ENCODE data around the gene HERC5. TPM values are rescaled to one million over a fixed set of nuclear protein-coding genes. Genes with fewer than 3 reads are reported as not detected.
"Not testable (repeated sequence)": the region's sequence is repeated elsewhere in the genome, so short reads cannot be mapped to it uniquely, and the experiment has no call there.

Gene HERC5
- 1 to 10 TPM; 3.2 to 3.7 (median 3.7) TPM for polyA plus RNA-seq

- no peak within 1 kb of the TSS for H3K27ac ChIP-seq (ENCODE audit: low read depth, low read length)
- 0 to 1% (median 1%) methylated on average over 52 to 57 of the region's 57 CpGs for WGBS, 3 donors
These were observed at the start of gene HERC5 for GRCh38 chr4:88456670-88457306. Gene HERC5, plus strand, starts transcription at chr4:88457119. Its CDS starts 151 bp downstream, at chr4:88457270.

- no peak overlapping the region for H3K27ac ChIP-seq (ENCODE audit: low read depth, low read length)
- WGBS, 3 donors, result 91 to 94% (median 93%) methylated on average over 2 of the region's 2 CpGs
These were observed 47.7 kb upstream of the HERC5 start for GRCh38 chr4:88409206-88409605.

- WGBS, 3 donors, result 96 to 100% (median 96%) methylated on average over 1 of the region's 1 CpG
- no peak overlapping the region for H3K27ac ChIP-seq (ENCODE audit: low read depth, low read length)
These were observed 47.1 kb upstream of the HERC5 start for GRCh38 chr4:88409789-88410188.

GRCh38 chr4:88411491-88412096 lies 45.3 kb upstream of the HERC5 start:
- 87 to 93% (median 92%) methylated on average over 3 of the region's 3 CpGs for WGBS, 3 donors

GRCh38 chr4:88413801-88414200 lies 43.1 kb upstream of the HERC5 start:
- no peak overlapping the region for H3K27ac ChIP-seq (ENCODE audit: low read depth, low read length)
- 66 to 68% (median 68%) methylated on average over 1 of the region's 1 CpG for WGBS, 3 donors

More at GRCh38 chr4:88411491-88412096, 45.3 kb upstream of the HERC5 start:
- no peak overlapping the region for H3K27ac ChIP-seq (ENCODE audit: low read depth, low read length)

GRCh38 chr4:88414755-88415154 lies 42.2 kb upstream of the HERC5 start:
- H3K27ac ChIP-seq (ENCODE audit: low read depth, low read length), result no peak overlapping the region
- WGBS, 3 donors, result 86 to 92% (median 91%) methylated on average over 4 of the region's 4 CpGs

- H3K27ac ChIP-seq (ENCODE audit: low read depth, low read length), result no peak overlapping the region
- 79 to 89% (median 81%) methylated on average over 2 of the region's 2 CpGs for WGBS, 3 donors
These were observed 40.9 kb upstream of the HERC5 start for GRCh38 chr4:88415982-88416381.

- WGBS, 3 donors, result 59 to 91% (median 85%) methylated on average over 3 of the region's 3 CpGs
- no peak overlapping the region for H3K27ac ChIP-seq (ENCODE audit: low read depth, low read length)
These were observed 38.5 kb upstream of the HERC5 start for GRCh38 chr4:88418411-88418810.

- 48 to 87% (median 81%) methylated on average over 5 of the region's 5 CpGs for WGBS, 3 donors
- H3K27ac ChIP-seq (ENCODE audit: low read depth, low read length), result no peak overlapping the region
These were observed 37.0 kb upstream of the HERC5 start for GRCh38 chr4:88419874-88420273.

- 95 to 98% (median 97%) methylated on average over 1 of the region's 1 CpG for WGBS, 3 donors
- H3K27ac ChIP-seq (ENCODE audit: low read depth, low read length), result no peak overlapping the region
These were observed 36.1 kb upstream of the HERC5 start for GRCh38 chr4:88420844-88421243.

- WGBS, 3 donors, result 89 to 96% (median 90%) methylated on average over 2 of the region's 2 CpGs
- H3K27ac ChIP-seq (ENCODE audit: low read depth, low read length), result no peak overlapping the region
These were observed 34.5 kb upstream of the HERC5 start for GRCh38 chr4:88422403-88422802.

GRCh38 chr4:88429401-88429800 lies 27.5 kb upstream of the HERC5 start:
- 46 to 67% (median 64%) methylated on average over 1 of the region's 1 CpG for WGBS, 3 donors
- no peak overlapping the region for H3K27ac ChIP-seq (ENCODE audit: low read depth, low read length)

GRCh38 chr4:88435987-88436693 lies 20.8 kb upstream of the HERC5 start:
- no peak overlapping the region for H3K27ac ChIP-seq (ENCODE audit: low read depth, low read length)
- 94 to 97% (median 94%) methylated on average over 1 of the region's 1 CpG for WGBS, 3 donors

- not testable (repeated sequence) for H3K27ac ChIP-seq (ENCODE audit: low read depth, low read length)
- WGBS, 3 donors, result 91 to 99% (median 92%) methylated on average over 4 of the region's 4 CpGs
These were observed 19.0 kb upstream of the HERC5 start for GRCh38 chr4:88437873-88438272.

- H3K27ac ChIP-seq (ENCODE audit: low read depth, low read length), result no peak overlapping the region
- 92 to 97% (median 94%) methylated on average over 3 of the region's 3 CpGs for WGBS, 3 donors
These were observed 17.7 kb upstream of the HERC5 start for GRCh38 chr4:88439161-88439760.

GRCh38 chr4:88440146-88440545 lies 16.8 kb upstream of the HERC5 start:
- no peak overlapping the region for H3K27ac ChIP-seq (ENCODE audit: low read depth, low read length)
- WGBS, 3 donors, result 96 to 97% (median 96%) methylated on average over 1 of the region's 1 CpG

GRCh38 chr4:88441696-88442095 lies 15.2 kb upstream of the HERC5 start:
- no peak overlapping the region for H3K27ac ChIP-seq (ENCODE audit: low read depth, low read length)

- no peak overlapping the region for H3K27ac ChIP-seq (ENCODE audit: low read depth, low read length)
- 94 to 99% (median 97%) methylated on average over 1 of the region's 1 CpG for WGBS, 3 donors
These were observed 14.2 kb upstream of the HERC5 start for GRCh38 chr4:88442689-88443191.

- 92 to 96% (median 93%) methylated on average over 5 of the region's 5 CpGs for WGBS, 3 donors
- H3K27ac ChIP-seq (ENCODE audit: low read depth, low read length), result no peak overlapping the region
These were observed 13.4 kb upstream of the HERC5 start for GRCh38 chr4:88443486-88443885.
